Measurements from ENCODE around the gene MPDU1. TPM values are rescaled to one million over a fixed set of nuclear protein-coding genes. Genes with fewer than 3 reads are reported as not detected.

The MPDU1 gene
- total RNA-seq, 6 experiments from 2014 or later, result 59.2 to 91.2 (median 68.6) TPM

GRCh38 chr17:7558544-7559319, 24.9 kb upstream of the MPDU1 start, which contains the start of gene TNFSF13:
TNFSF13 (plus strand) TSS chr17:7558750; CDS start chr17:7559040, 290 bp downstream.
- Mint-ChIP-seq H3K27me3 (ENCODE audit: insufficient read depth) (peaks cover 8% of the 10 kb centered on the region), H3K36me3 (ENCODE audit: low read depth) (peaks cover 8% of the 10 kb centered on the region), H3K4me3 (peak within 1 kb of the TSS; percentile 62), H3K9me3 (no peaks in the 10 kb centered on the region), H3K4me1 (ENCODE audit: low read depth) (peaks cover 36% of the 10 kb centered on the region), H3K27ac (peak within 1 kb of the TSS; percentile 83)
- no peak for TF ChIP-seq CTCF (IDR thresholded peaks at IDR 0.05)
- DNase-seq, result no peak

- Mint-ChIP-seq H3K4me3 (no peak overlapping the region), H3K36me3 (ENCODE audit: low read depth) (peaks cover 8% of the 10 kb centered on the region), H3K9me3 (no peaks in the 10 kb centered on the region), H3K27ac (no peak overlapping the region; the same call in 1 of the 2 replicates), H3K4me1 (ENCODE audit: low read depth) (peaks cover 41% of the 10 kb centered on the region), H3K27me3 (ENCODE audit: insufficient read depth) (peaks cover 8% of the 10 kb centered on the region)
- no peak for TF ChIP-seq CTCF (IDR thresholded peaks at IDR 0.05)
- no peak for DNase-seq
Observed at GRCh38 chr17:7559320-7560171, 24.1 kb upstream of the MPDU1 start.

GRCh38 chr17:7560172-7561027, 23.3 kb upstream of the MPDU1 start:
- peaks cover 8% of the 10 kb centered on the region for H3K27me3 Mint-ChIP-seq (ENCODE audit: insufficient read depth)
- H3K4me1 Mint-ChIP-seq (ENCODE audit: low read depth), result peaks cover 41% of the 10 kb centered on the region
- no peak for TF ChIP-seq CTCF (IDR thresholded peaks at IDR 0.05)
- H3K36me3 Mint-ChIP-seq (ENCODE audit: low read depth), result peaks cover 8% of the 10 kb centered on the region
- H3K4me3 Mint-ChIP-seq, result peak overlapping the region; percentile 99
- peak overlapping the region; percentile 91 for H3K27ac Mint-ChIP-seq
- no peak for DNase-seq
- no peaks in the 10 kb centered on the region for H3K9me3 Mint-ChIP-seq

GRCh38 chr17:7561028-7561575, 22.6 kb upstream of the MPDU1 start:
- Mint-ChIP-seq H3K27me3 (ENCODE audit: insufficient read depth) (peaks cover 5% of the 10 kb centered on the region), H3K27ac (peak overlapping the region; percentile 91), H3K4me1 (ENCODE audit: low read depth) (peaks cover 41% of the 10 kb centered on the region), H3K4me3 (peak overlapping the region; percentile 99), H3K9me3 (no peaks in the 10 kb centered on the region), H3K36me3 (ENCODE audit: low read depth) (peaks cover 8% of the 10 kb centered on the region)
- peak; percentile 79 for TF ChIP-seq CTCF (IDR thresholded peaks at IDR 0.05)
- peak; percentile 73 for DNase-seq

Measured in HFFc6 (cell line).